ENCODE results near the gene FAM13A. TPM values are rescaled to one million over a fixed set of nuclear protein-coding genes. Genes with fewer than 3 reads are reported as not detected.
"Not testable (repeated sequence)": the region's sequence is repeated elsewhere in the genome, so short reads cannot be mapped to it uniquely, and the experiment has no call there.

Gene FAM13A
- total RNA-seq, 4 donors from 2014 or later, result 5.2 to 19.1 (median 8.2) TPM

- DNase-seq, result no peak
- intact Hi-C loops (cut with DNase I), result no loop called here
- no peak overlapping the region for H3K4me3 ChIP-seq
- no peak overlapping the region for H3K27ac ChIP-seq
- H3K27me3 ChIP-seq, result no peaks in the 10 kb centered on the region
- TF ChIP-seq POLR2A (IDR thresholded peaks at IDR 0.05) (no peak), CTCF (IDR thresholded peaks at IDR 0.05) (no peak)
- H3K4me1 ChIP-seq, result peaks cover 0 to 9% (median 5%) of the 10 kb centered on the region in 3 donors
- H3K9me3 ChIP-seq, result no peaks in the 10 kb centered on the region
- no peaks in the 10 kb centered on the region for H3K36me3 ChIP-seq
- 63 to 81% methylated on average over 2 of the region's 2 CpGs for WGBS, 2 donors
These were observed 198.2 kb downstream of the FAM13A start for GRCh38 chr4:88858752-88859151.

- no peaks in the 10 kb centered on the region for H3K27me3 ChIP-seq
- intact Hi-C loops (cut with DNase I), result no loop called here
- no peaks in the 10 kb centered on the region for H3K9me3 ChIP-seq
- no peak for TF ChIP-seq CTCF (IDR thresholded peaks at IDR 0.05)
- TF ChIP-seq POLR2A (IDR thresholded peaks at IDR 0.05), result no peak
- no peaks in the 10 kb centered on the region for H3K36me3 ChIP-seq
- H3K4me1 ChIP-seq, result peaks cover 0 to 9% (median 5%) of the 10 kb centered on the region in 3 donors
- no peak overlapping the region for H3K4me3 ChIP-seq
- DNase-seq, result no peak
- no peak overlapping the region for H3K27ac ChIP-seq
These were observed 199.4 kb downstream of the FAM13A start for GRCh38 chr4:88857588-88857987.

- no peak overlapping the region for H3K4me3 ChIP-seq
- WGBS, 2 donors, result 81 to 91% methylated on average over 3 of the region's 3 CpGs
- no peaks in the 10 kb centered on the region for H3K4me1 ChIP-seq
- no peaks in the 10 kb centered on the region for H3K9me3 ChIP-seq
- H3K27me3 ChIP-seq, result no peaks in the 10 kb centered on the region
- intact Hi-C loops (cut with DNase I), result no loop called here
- no peaks in the 10 kb centered on the region for H3K36me3 ChIP-seq
- no peak for DNase-seq
- no peak for TF ChIP-seq POLR2A (IDR thresholded peaks at IDR 0.05)
- no peak for TF ChIP-seq CTCF (IDR thresholded peaks at IDR 0.05)
- no peak overlapping the region for H3K27ac ChIP-seq
These were observed 202.5 kb downstream of the FAM13A start for GRCh38 chr4:88854481-88854880.

GRCh38 chr4:88853583-88853982 is 203.4 kb downstream of the FAM13A start:
- intact Hi-C loops (cut with DNase I); H3K27me3 ChIP-seq; H3K9me3 ChIP-seq; H3K4me3 ChIP-seq; H3K27ac ChIP-seq; H3K36me3 ChIP-seq; H3K4me1 ChIP-seq; DNase-seq: not testable (repeated sequence)
- 64 to 80% methylated on average over 3 of the region's 3 CpGs for WGBS, 2 donors

GRCh38 chr4:88846206-88846790 is 210.7 kb downstream of the FAM13A start:
- no peak overlapping the region for H3K4me3 ChIP-seq
- TF ChIP-seq POLR2A (IDR thresholded peaks at IDR 0.05) (no peak), CTCF (IDR thresholded peaks at IDR 0.05) (no peak)
- DNase-seq, result no peak
- 36 to 55% methylated on average over 4 of the region's 4 CpGs for WGBS, 2 donors
- intact Hi-C loops (cut with DNase I), result no loop called here
- H3K9me3 ChIP-seq, result no peaks in the 10 kb centered on the region
- H3K4me1 ChIP-seq, result no peaks in the 10 kb centered on the region
- no peaks in the 10 kb centered on the region for H3K36me3 ChIP-seq
- no peak overlapping the region for H3K27ac ChIP-seq
- no peaks in the 10 kb centered on the region for H3K27me3 ChIP-seq

Measured in esophagus squamous epithelium (tissue), 5 donors.